KG1 (cell line): Measurements from ENCODE around the gene AHNAK.
"Not testable (repeated sequence)": the region's sequence is repeated elsewhere in the genome, so short reads cannot be mapped to it uniquely, and the experiment has no call there.

Experiments
- DNase-seq: peaks from one replicate; lab custom pipeline; 2025; lab: John Stamatoyannopoulos, UW

AHNAK gene

DNA sequence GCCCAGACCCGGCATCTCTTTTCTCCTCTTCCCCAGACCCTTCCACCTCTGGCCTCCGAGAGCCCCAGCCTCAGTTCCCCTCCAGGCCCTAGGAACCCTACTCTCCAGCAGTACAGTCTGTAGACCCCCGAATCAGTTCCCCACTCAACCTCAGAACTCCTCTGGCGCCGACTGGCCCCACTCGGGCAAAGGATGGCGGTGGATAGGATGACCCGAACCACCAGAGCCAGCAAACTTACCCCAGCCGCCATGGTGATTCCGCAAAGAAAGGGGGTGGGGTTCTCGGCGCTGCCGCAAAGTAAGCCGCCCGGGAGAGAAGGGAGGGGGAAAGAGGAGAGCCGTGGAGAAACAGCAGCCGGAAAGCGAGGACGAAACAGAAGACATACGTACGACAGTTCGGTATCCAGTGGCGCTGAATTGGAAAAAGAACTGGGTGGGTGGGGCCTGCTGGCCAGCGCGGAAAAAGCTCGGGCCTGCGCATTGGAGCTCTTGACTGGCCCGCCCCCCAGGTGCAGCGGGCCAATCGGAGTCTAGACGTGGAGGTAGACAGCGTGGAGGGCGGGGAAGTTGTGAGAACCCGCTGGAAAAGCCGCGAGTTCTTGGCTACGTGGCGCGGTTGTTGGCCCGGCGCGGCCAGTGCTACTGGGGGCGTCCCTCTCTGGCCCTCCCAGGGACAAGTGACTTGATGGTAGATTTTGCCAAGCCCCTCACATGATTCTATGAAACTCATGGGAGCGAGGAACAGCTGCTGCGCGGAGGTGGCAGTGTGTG, 27.2 kb upstream of the AHNAK start, which contains the start of gene EEF1G:
Gene EEF1G (minus strand): TSS at position 300 of the 771 bp plus-strand sequence. CDS start 49 bp downstream, at position 251.
- peak; percentile 100 for DNase-seq

DNA sequence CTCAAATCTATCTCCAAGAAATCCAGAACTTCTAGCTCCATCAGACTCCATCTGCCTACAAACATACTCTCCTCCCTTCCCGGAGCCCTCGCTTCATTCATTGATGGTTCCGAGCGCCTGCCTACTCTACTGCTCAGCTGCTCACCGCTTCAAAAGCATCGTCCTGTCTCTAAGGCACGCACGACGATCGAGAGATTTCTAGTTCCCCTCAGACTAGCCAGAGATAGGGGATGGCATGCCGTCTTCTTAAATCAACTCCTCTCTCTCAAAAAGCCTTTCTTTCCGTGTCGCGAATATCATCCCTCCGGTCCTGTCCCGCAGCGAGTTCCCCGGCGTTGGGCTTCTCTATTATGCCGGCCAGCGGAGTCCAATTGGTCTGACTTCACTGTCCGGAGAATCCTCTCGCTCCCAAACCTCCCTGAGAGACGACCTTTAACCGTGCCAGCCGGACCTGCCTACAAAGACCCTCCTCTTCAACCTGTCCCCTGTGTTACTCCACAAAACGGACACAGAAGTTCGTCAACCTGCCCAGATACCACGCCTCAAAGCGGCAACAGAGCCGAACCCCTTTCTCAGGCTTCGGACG, 26.5 kb upstream of the AHNAK start:
- DNase-seq, result no peak

DNA sequence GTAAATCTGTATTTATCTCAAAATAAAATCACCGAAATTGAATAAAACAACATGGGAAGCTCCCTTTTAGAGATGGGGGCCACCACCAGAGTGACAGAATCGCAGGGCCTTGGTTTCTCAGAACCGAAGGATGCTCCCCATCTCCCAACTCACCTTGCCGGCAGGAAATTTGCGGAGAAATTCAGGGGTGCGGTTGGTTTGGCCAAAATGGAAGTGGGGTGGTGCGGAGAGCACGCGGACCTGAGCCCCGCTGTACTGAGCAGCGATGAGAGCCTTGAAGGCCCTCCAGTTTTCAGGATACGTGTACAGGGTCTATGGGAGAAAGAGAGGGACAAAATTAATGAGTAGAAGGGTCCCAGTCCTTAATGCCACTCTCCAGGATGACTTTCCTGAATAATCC, 25.8 kb upstream of the AHNAK start:
- DNase-seq, result no peak

DNA sequence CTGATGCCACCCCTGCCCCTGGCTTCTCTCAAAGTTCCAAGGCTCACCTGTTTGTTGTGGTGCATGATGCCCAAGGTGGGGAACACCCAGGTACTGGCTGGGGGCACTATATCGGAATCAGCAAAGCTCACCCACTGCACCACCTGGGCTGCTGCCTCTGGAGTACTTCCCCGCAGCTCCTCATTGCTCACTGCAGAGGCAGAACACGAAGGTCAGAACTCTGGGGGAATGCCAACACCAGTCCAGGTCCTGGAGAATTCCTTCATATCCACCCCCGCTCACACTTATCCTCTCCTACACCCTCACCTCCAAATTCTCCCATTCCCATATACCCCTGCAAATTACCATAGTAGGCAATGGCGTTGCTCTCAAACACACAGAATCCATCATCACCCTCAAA, 24.9 kb upstream of the AHNAK start:
- DNase-seq, result not testable (repeated sequence)

DNA sequence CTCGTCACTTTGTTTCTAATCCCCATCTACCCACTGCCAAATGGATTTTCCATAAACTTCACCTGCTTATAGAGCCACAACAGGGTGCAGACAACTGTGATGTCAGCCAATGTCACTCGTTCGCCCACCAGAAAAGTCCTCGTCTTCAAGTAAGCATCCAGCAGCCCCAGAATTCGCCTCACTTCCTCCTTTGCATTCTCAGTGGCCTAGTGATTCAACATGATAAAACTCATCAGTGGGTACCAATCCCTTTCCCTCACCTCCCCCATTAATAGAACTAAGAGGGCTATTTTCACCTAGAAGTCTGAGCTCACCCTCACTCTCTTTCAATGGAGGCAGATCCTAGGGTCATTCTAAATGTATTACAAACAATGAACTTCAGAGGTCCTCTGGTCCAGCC, 24.3 kb upstream of the AHNAK start:
- DNase-seq, result not testable (repeated sequence)

DNA sequence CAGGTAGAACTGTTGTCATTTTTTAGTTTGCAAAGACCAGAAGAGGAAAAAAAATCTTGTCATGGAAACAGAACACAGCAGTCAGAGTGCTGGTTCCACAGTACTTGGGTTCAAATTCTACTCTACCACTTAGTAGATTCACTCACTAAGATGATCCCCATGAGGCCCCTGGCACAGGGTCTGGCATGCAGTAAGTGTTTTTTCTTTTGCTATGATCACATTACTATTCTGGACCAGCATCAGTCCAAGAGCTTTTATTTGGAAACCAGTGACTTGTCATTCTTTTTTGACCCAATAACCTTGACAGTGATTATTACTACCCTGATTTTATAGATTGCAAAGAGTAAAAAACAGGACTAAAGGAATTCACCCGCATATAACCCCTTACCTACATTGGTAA, 23.0 kb upstream of the AHNAK start:
- DNase-seq, result no peak

DNA sequence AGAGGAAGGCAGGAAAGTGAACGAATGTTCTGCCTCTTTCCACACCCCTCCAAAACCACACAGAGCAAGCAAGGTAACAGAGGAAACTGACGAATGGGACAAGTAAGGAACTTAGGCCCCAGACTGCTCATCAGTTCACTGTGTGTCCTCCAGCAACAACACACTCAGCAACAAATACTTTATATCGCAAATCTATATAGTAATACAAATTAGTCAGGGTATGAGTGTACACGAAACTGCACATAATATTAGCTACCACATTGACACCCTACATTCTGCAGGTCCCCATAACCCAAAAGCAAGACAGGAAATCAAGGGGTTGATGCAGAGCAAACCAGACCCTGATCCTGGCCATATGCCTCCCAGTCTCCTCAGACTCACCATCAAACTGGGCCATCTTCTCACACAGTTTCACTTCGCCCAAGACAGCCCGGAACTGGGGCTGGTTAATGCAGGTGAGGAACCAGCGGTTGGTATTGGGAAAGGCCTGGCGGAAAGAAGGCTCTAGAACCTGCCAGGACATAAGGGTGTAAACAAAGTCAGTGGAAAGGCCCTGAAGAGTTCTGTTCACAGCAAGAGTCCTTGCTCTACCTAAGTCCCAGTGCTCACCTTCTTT, 20.5 kb upstream of the AHNAK start:
- no peak for DNase-seq

DNA sequence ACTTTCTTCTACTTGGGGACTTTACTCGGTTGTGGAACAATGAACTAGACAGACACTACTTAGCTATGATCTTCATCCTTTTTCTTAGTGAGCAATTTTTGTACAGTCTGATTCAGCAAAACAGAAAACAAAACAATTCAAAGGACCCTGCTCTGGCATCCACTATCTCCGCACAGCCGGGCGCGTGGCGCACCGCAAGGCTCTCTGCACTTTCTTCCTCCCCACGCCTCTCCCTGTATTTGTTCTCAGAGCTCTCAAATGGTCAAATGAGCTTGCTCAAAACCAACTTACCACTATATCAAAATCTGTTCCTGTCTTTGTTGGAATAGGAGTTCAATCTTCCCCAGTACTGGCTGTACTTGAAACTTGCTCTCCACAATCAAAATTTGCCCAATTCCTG, 19.6 kb upstream of the AHNAK start:
- no peak for DNase-seq

DNA sequence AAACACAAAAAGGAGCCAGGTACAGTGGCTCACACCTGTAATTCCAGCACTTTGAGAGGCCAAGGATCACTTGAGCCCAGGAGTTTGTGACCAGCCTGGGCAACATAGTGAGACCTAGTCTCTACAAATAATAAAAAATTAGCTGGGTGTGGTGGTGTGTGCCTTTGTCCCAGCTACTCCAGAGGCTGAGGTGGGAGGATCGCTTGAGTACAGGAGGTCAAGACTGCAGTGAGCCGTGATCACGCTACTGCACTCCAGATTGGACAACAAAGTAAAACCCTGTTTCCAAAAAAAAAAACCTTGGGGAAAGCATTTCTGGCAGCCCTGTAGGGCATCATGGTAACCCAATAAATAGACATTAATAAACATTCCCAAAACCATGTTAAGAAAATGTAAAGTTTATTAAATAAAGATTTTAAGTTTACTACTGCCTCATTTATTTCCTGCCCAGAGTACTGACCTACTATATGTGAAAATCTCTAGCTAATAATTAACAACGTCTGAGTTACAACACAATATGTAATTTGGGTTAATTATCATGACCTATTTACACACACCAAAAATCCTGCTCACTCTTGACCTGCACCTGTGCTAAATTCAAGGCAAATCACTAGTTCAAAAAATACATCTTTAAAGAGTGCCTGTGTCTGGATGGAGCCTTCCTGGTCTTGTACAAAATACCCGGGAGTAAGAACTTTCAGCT, 18.6 kb upstream of the AHNAK start:
- DNase-seq, result no peak

DNA sequence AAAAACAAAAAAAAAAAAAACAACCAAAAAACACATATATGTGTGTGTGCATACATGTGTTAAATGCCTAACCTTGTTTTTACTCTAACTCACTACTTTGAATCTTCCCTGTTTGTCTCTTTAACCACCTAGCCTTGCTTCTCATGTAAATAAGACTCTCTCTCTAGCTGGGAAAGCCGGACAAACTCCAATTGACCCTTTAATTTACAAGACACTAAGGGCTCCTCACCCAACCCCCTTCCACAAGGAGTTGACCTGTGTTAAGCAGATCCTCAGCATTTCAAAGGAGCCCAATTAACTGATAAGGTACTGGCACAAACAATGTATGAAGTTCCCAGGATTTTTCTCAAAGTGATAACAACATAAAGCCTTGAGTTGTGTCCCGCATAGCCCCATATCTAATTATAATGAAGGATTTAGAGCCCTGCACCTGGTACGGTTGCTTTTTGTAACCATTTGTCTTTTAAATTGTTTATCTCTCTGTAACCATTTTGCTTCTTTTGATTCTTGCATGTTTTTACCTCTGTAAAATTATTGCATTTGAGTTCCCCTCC, 15.1 kb upstream of the AHNAK start:
- DNase-seq, result not testable (repeated sequence)

DNA sequence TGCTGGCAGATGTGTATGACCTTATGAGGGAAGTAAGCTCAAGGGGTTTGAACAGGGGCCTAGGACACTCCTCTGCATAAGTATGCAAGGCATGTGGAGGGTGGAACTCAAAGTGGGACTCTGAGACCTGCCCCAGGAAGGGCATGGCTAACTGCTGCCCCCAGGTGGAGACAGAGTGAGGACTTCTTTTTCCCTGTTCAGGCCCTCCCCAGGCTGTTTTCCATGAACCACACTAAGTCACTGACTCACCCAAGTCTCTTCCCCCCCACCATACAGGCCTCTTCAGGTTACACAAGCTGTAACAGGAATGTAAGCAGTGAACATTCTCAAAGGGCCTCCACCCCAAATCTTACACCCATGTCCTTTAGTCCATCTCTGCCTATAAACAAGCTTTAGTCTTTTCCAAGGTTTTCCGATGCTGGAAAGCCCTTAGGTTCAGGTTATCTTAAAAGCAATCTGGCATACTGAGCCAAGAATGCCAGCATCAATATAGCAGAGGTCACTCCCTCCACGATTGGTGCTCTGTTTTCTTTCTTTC, 14.0 kb upstream of the AHNAK start:
- DNase-seq, result peak; percentile 51

DNA sequence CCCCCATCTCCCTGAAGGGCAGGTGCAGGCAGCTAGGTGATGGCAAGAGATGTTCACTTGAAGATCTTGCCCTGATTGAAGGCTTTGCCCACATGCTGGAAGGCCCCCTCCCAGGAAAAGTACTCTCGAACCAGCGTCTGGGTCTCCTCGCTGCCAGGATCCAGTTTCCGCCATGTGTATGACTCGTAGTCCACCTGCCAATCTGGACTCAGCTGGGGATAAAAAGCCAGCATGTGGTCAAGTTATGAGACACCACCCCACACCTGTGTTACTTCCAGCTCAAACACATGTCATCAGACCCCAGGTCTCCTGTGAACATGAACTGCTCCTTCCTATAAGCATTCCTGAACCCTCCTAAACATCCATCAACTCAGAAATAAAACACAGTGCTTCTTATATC, 13.0 kb upstream of the AHNAK start:
- not testable (repeated sequence) for DNase-seq

DNA sequence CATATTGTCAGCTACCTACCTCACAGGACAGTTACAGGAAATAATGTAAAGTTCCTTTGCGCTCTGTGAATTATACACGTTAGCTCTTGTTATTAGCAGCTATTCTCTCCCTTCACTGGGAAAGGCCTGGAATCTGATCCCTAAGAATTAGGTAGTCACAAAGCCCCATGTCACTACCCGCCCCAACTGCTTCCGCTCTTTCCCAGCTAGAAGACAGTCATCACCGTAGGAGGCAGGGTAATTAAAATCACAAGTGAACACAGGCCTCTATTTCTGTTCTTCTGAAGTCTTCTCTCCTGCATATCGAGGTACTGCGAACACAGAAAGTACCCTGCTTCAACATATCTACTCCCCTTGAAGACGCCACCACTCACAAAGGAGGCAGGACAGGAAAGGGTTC, 12.6 kb upstream of the AHNAK start:
- no peak for DNase-seq

DNA sequence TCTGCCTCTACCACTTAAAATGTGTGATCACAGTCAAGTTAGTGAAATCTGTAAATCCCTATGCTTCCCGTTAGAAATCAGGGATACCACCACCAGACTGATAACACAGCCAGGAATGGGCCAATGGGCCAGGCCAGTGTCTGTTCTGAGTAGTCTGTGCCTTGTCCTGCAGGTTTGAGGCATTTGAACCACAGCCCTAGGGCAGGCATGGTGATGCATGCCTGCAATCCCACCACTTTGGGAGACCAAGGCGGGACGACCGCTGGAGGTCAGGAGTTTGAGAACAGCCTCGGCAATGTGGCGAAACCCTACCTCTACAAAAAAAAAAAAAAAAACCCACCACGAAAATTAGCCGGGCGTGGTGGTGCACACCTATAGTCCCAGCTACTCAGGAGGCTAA, 12.1 kb upstream of the AHNAK start:
- DNase-seq, result no peak

DNA sequence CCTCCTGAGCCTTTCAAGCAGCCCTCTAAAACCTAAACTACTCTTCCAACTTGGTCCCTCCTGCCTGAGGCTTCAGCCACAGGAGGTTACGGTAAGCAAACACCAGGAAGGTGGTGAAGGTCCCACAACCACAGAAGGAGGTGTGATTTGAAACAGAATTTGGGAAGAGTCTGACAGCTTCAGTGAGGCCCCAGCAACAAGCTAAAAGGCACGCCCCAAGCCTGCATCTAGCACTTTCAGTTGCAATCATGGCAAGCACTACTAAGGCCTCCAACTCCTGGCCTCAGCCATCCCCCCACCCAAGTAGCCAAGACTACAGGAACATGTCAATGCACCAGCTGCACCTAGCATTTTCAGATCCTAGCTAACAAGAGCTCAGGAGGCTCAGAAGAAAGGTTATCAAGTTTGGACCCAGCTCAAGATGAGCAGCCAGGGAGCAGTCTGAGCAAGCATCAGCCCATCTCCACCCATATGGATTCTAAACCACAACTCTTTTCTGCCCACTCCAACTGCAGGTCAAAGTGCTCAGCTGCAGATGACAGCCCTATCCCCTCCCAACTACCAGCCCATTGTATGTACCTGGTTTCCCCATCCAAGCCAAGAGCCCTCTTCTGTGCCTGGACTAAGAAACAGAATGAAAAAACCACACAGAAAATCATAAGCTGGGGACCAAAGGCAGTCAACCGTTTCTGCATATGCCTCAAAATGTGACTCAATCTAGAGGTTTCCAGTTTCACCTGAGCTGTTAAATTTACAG, 10.4 kb upstream of the AHNAK start:
- peak; percentile 86 for DNase-seq

DNA sequence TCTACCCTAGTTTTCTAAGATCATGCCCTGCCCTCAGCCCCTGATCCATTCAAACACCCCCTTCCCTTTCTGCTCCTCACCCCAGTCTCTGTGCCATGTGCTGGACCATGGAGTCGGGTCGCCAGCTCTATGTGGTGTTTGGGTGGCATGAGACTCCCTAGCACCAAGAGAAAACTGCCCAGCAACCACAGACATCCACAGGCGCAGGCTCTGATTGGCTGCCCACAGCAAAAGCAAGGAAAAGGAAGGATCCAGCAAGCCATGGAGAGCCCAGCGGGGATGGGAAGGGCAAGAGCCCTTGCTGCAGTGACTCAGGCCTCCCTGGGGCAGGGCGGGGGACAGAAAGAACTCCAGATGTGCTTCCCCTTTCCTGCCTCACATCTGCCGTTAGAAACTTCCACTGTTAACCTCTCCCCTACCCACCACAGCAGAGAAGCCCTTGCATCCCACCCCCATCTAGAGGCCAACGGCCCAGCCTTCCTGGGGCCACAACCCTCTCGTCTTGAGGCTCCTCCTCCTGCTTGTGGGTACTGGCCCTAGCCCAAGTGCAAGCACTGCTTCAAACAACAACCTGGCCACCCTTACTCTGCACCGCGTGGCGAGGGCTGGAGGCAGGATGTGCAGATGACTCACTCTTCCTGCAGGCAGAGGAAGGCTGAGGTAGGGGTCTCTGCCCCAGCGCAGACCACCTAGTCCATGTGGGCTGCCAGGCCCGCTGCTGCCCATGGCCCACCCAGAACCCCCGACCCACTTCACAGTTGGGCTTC, 9.7 kb upstream of the AHNAK start:
- peak; percentile 90 for DNase-seq

DNA sequence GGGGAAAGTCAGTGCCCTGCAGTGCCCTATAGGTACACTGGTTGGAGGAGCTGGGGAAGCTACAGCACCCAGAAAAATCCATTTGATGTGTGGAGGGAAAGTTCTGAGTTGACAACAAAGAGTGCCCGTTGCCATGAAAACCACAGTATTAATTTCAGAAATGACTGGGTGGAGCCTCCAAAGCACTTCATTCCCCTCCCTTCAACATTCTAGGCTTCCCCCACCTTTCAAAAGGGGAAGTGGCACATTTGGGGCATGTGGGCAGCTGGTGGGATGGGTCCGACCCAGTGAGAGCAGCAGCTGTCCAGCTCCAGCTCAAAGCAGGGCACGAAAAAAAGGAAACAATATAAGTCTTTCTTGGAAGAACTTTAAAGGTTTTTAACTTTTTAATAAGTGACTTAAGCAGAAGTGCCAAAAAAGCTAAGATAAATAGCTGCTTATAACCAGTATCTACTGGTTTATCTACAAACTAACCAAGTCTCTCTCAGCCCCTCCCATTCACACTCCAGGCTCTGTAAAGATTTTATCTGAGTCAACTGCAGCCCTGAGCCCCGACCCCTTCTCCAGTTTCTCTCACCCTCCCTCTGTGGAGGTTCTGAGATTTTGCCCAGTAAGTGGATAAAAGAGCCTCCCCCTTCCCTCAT, 9.0 kb upstream of the AHNAK start:
- peak; percentile 83 for DNase-seq

DNA sequence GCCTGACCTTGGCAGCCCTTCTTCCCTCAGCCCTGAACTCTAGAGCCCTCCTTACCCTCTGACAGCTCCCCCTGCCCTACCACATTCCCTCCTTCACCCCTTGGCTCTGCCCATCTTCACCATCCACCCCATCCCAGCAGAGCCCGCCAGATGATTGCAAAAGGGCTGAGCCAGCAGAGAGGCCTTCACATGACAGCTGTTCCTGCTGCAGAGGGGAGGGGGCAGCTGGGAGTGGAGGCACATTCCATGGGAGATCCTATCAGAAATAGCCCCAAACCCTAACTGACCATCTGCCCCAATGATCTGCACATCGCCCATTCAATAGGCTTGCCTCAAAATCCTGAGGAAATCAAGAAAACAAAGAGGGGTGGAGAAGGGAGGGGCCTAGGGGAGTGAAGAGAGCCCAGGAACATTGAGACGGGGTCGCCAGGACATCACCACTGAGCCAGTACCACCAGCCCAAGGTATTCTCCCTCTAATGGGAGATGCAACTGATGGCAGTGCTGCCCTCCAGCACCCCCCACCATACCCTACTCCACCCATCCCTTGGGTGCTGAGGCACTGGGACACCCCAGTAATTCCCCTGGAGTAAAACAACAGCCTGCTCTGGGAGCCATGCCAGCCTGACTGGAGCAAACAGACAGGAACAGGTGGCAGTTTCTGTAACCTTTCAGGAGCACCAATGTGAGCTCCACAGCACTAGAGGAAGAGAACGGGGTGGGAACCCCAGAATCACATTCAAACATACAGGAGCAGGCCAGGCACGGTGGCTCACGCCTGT, 8.0 kb upstream of the AHNAK start:
- no peak for DNase-seq

DNA sequence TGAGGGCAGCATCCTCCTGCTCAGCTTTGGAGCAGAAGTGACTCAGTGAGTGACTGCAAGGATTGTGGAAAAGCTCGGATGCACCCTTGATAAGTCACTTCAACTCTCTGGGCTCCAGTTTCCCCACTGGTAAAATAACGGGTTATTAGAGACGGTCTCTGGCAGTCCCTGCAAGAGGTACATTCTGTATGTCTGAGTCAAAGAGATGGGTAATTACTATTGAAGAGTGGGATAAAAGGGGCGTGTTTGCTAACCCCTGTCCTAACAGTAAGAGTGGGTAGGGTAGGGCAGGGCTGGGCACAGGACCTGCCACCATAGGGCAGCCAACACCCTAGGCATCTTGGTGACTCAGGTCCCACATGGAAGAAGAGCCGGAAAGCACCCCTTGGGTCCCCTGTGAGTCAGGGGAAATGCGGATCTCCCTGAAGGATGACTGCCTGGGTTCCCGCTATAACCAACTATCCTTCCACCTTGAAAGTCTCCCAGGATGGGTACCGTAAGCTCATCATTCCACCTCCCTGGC, 7.3 kb upstream of the AHNAK start:
- no peak for DNase-seq
